GM19023 (cell line): Measurements from ENCODE around the gene RPLP2.

Source experiments
- ATAC-seq: cut with Tn5 transposase; IDR thresholded peaks from one replicate; pipeline ENCODE4 v1.9.1; 2021; ENCODE audit warnings: mild to moderate bottlenecking, moderate library complexity; ENCODE audit not compliant: unreplicated experiment

Gene RPLP2

GRCh38 chr11:862081-862661 lies 52.4 kb downstream of the RPLP2 start:
- ATAC-seq, result no peak
